Parathyroid adenoma (tissue), 2 donors: ENCODE results near the gene BUB1.

Source experiments
- H2AFZ ChIP-seq: fragments of 300-600 bp; sonication (generic); one replicate; pipeline ENCODE4 v1.7.0; 2017; ENCODE audit warnings: antibody characterized with exemption, mild to moderate bottlenecking
- H3K27ac ChIP-seq: fragments of 300-600 bp; sonication (generic); one replicate; pipeline ENCODE4 v1.7.0; 2017
- H3K27me3 ChIP-seq: fragments of 300-600 bp; sonication (generic); one replicate; pipeline ENCODE4 v1.7.0; 2017; ENCODE audit warnings: low read length; ENCODE audit not compliant: control insufficient read depth, insufficient read depth
- H3K36me3 ChIP-seq: fragments of 300-600 bp; sonication (generic); one replicate; pipeline ENCODE4 v1.7.0; 2017; ENCODE audit warnings: low read length; ENCODE audit not compliant: control insufficient read depth, insufficient read depth
- H3K4me1 ChIP-seq: fragments of 300-600 bp; sonication (generic); one replicate; pipeline ENCODE4 v1.7.0; 2017; ENCODE audit warnings: control low read depth
- H3K4me2 ChIP-seq: fragments of 300-600 bp; sonication (generic); one replicate; pipeline ENCODE4 v1.7.0; 2017; ENCODE audit warnings: low read length
- H3K4me3 ChIP-seq: fragments of 300-600 bp; sonication (generic); one replicate; pipeline ENCODE4 v1.7.0; 2017; ENCODE audit warnings: low read depth, low read length
- H3K79me2 ChIP-seq: fragments of 300-600 bp; sonication (generic); one replicate; pipeline ENCODE4 v1.7.0; 2017; ENCODE audit warnings: control low read depth
- H3K9ac ChIP-seq: fragments of 300-600 bp; sonication (generic); one replicate; pipeline ENCODE4 v1.7.0; 2017; ENCODE audit warnings: mild to moderate bottlenecking
- H3K9me3 ChIP-seq: fragments of 300-600 bp; sonication (generic); one replicate; pipeline ENCODE4 v1.7.0; 2017; ENCODE audit warnings: low read length; ENCODE audit not compliant: control insufficient read depth
- TF ChIP-seq, protein P1 (sequence below): fragments of 300-600 bp; sonication (generic); IDR thresholded peaks from one replicate; pipeline ENCODE4 v1.7.0; 2017; ENCODE audit warnings: antibody characterized with exemption, mild to moderate bottlenecking
- donor health status: primary hyperparathyroidism.

Gene BUB1

DNA sequence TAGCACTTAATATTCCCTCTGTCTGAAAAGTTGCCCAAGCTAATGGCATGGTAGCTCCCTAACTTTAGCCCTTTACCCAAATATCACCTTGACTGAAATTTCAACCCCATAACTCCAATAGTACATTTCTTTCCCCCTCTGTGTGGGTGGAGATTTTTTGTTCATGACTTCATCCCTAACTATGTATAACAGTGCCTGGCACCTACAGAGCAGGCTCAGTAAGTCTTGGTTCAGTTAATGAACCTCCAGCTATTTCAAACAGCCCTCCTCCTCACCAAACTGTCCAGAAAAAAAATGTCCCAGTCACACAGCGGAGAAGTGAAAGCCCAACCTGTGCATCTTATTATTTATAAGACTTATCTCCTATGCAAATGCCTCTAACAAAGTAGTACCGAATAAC lies 18.6 kb downstream of the BUB1 start:
- peaks cover 19% of the 10 kb centered on the region for H3K4me1 ChIP-seq
- TF ChIP-seq, protein P1, sequence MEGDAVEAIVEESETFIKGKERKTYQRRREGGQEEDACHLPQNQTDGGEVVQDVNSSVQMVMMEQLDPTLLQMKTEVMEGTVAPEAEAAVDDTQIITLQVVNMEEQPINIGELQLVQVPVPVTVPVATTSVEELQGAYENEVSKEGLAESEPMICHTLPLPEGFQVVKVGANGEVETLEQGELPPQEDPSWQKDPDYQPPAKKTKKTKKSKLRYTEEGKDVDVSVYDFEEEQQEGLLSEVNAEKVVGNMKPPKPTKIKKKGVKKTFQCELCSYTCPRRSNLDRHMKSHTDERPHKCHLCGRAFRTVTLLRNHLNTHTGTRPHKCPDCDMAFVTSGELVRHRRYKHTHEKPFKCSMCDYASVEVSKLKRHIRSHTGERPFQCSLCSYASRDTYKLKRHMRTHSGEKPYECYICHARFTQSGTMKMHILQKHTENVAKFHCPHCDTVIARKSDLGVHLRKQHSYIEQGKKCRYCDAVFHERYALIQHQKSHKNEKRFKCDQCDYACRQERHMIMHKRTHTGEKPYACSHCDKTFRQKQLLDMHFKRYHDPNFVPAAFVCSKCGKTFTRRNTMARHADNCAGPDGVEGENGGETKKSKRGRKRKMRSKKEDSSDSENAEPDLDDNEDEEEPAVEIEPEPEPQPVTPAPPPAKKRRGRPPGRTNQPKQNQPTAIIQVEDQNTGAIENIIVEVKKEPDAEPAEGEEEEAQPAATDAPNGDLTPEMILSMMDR = no peak
- no peak overlapping the region for H3K27ac ChIP-seq
- no peak overlapping the region for H3K4me2 ChIP-seq
- no peak overlapping the region for H2AFZ ChIP-seq
- no peaks in the 10 kb centered on the region for H3K79me2 ChIP-seq
- H3K36me3 ChIP-seq = no peaks in the 10 kb centered on the region
- no peak overlapping the region for H3K9ac ChIP-seq
- H3K27me3 ChIP-seq = no peaks in the 10 kb centered on the region
- H3K9me3 ChIP-seq = no peaks in the 10 kb centered on the region
- no peak overlapping the region for H3K4me3 ChIP-seq

DNA sequence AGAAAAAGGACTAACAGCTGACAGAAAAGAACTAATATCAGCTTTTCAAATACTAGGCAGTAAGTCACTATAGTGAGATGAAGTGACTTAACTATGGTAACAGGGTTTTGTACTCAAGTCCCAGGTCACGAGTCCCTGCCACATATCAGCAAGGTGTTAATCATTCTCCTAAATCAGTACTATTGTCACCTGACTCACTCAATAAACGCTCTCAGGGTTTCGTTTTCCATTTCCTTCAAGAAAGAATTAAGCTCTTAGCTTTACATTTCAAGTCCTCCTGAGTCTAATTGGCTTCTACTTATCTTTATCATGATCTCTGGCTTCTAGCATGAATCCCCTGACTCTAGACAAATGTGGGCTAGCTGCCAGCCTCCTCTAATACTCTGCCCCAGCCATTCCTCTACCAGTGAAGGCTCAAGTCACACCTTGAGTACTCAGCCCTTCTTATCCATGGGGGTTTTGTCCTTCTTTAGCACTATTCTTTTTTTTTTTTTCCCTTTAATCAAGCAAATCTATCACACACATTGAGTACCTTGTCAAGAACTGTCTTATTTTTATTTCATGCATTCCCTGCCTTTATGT lies 20.0 kb downstream of the BUB1 start:
- no peaks in the 10 kb centered on the region for H3K27me3 ChIP-seq
- H3K4me3 ChIP-seq = peak overlapping the region; percentile 43
- H3K9ac ChIP-seq = no peak overlapping the region
- H3K4me1 ChIP-seq = peaks cover 19% of the 10 kb centered on the region
- peak overlapping the region; percentile 57 for H3K27ac ChIP-seq
- peak overlapping the region; percentile 65 for H2AFZ ChIP-seq
- H3K9me3 ChIP-seq = no peaks in the 10 kb centered on the region
- H3K4me2 ChIP-seq = peak overlapping the region; percentile 64
- TF ChIP-seq, protein P1 = no peak
- no peaks in the 10 kb centered on the region for H3K79me2 ChIP-seq
- H3K36me3 ChIP-seq = no peaks in the 10 kb centered on the region

DNA sequence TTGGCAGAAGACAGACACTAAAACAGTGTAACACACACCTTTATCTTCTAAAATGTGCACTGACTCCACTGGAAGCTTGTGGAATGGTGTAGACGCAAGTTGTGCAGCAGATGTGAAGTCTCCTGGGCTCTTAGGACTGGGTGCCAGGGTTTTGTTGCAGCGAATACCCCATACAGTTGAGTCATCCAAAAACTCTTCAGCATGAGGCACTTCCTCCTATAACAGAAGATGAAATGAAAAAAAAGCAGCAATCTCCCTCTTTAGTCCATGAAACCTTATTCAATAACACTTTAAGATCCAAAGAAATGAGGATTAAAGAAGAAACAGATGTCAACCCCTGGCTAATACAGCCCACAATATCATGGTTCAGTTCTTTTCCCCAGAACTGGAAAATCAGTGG lies 22.2 kb downstream of the BUB1 start:
- Histone ChIP-seq H3K36me3 (no peaks in the 10 kb centered on the region), H2AFZ (peak overlapping the region; percentile 10), H3K27me3 (no peaks in the 10 kb centered on the region), H3K79me2 (no peaks in the 10 kb centered on the region), H3K4me3 (no peak overlapping the region), H3K27ac (no peak overlapping the region), H3K4me2 (no peak overlapping the region), H3K4me1 (peaks cover 19% of the 10 kb centered on the region), H3K9me3 (no peaks in the 10 kb centered on the region), H3K9ac (no peak overlapping the region)
- TF ChIP-seq, protein P1 = no peak

DNA sequence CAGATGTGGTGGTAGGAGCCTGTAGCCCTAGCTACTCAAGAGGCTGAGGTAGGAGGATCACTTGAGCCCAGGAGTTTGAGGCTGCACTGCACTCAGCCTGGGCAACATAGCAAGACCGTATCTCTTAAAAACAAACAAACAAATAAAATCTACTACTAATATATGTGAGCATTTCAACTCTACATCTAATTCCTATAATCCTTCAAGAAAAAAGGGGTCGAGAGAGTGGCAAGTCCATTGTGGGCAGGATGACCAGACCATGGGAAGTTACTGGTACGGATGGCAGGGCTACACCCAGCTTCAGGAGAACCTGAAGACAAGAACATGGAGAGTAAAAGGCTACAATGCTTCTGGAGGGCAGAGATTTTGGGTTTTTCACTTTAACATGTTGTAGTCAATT lies 24.0 kb downstream of the BUB1 start:
- no peaks in the 10 kb centered on the region for H3K79me2 ChIP-seq
- no peak overlapping the region for H3K9ac ChIP-seq
- no peak overlapping the region for H3K4me3 ChIP-seq
- H2AFZ ChIP-seq = no peak overlapping the region
- no peak overlapping the region for H3K27ac ChIP-seq
- H3K27me3 ChIP-seq = no peaks in the 10 kb centered on the region
- H3K9me3 ChIP-seq = no peaks in the 10 kb centered on the region
- H3K4me2 ChIP-seq = no peak overlapping the region
- no peaks in the 10 kb centered on the region for H3K36me3 ChIP-seq
- TF ChIP-seq, protein P1 = no peak
- peaks cover 19% of the 10 kb centered on the region for H3K4me1 ChIP-seq

DNA sequence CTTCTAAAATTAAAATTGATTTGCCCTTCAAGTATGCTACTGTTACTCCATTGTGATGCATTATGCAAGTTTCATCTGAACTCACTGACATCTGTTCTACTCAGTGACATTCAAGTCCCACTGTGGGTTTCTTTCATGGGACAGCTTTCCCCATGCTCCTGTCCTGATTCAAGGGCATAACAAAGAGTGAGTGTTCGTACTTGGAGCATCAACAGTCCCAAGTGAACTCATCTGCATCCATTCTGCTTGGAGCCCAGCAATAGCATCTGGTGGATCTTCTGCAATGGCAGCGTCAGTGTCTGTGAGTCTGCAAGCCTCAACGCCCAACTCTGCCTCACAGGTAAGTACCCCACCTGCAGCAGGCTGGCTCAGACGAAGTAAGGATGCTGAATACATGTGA lies 27.5 kb downstream of the BUB1 start:
- H2AFZ ChIP-seq = no peak overlapping the region
- H3K27me3 ChIP-seq = no peaks in the 10 kb centered on the region
- no peaks in the 10 kb centered on the region for H3K9me3 ChIP-seq
- H3K79me2 ChIP-seq = no peaks in the 10 kb centered on the region
- TF ChIP-seq, protein P1 = no peak
- no peak overlapping the region for H3K4me2 ChIP-seq
- H3K9ac ChIP-seq = no peak overlapping the region
- no peak overlapping the region for H3K27ac ChIP-seq
- H3K4me3 ChIP-seq = no peak overlapping the region
- H3K4me1 ChIP-seq = no peaks in the 10 kb centered on the region
- no peaks in the 10 kb centered on the region for H3K36me3 ChIP-seq
